Activated naive CD4-positive, alpha-beta T cell treated with anti-CD3 and anti-CD28 coated beads for 36 hours (primary cell): Measurements from ENCODE around the gene POLA1. TPM values are rescaled to one million over a fixed set of nuclear protein-coding genes. Genes with fewer than 3 reads are reported as not detected.
A peak's percentile ranks its signal among the peaks of the same experiment; 100 is the strongest.

Experiments
- CTCF ChIA-PET: fragments of 350-600 bp; sonication (Branson Sonifier 250); formaldehyde crosslinking; loops from one replicate; lab custom pipeline; 2021; ENCODE audit warnings: antibody characterized with exemption; lab: Charles Lee
- DNase-seq: peaks from one replicate; pipeline ENCODE4 v3.0.0-alpha.2; 2020
- H3K27ac Mint-ChIP-seq: one replicate; pipeline ENCODE4 v1.8.0; 2021; ENCODE audit warnings: mild to moderate bottlenecking, mixed read lengths
- H3K27me3 Mint-ChIP-seq: one replicate; pipeline ENCODE4 v1.8.0; 2021; ENCODE audit warnings: low read depth, mixed read lengths
- H3K36me3 Mint-ChIP-seq: one replicate; pipeline ENCODE4 v1.8.0; 2021; ENCODE audit warnings: low read depth, mixed read lengths
- H3K4me1 Mint-ChIP-seq: one replicate; pipeline ENCODE4 v1.8.0; 2021; ENCODE audit warnings: low read depth, mixed read lengths
- H3K4me3 Mint-ChIP-seq: one replicate; pipeline ENCODE4 v1.8.0; 2021; ENCODE audit warnings: mild to moderate bottlenecking, moderate library complexity, mixed read lengths
- H3K9me3 Mint-ChIP-seq: one replicate; pipeline ENCODE4 v1.8.0; 2021; ENCODE audit warnings: mixed read lengths
- intact Hi-C: fragments of 100-400 bp; cut with micrococcal nuclease; formaldehyde crosslinking; loops from one replicate; pipeline ENCODE4 v1.15.1; 2023
- total RNA-seq, 2 experiments: library from RNA; stranded (reverse); gene quantifications; one replicate each; pipeline ENCODE4 v1.2.3, GENCODE V29; 2021

The POLA1 gene
- total RNA-seq, 2 experiments from 2014 or later: 38.2 to 38.7 TPM

DNA sequence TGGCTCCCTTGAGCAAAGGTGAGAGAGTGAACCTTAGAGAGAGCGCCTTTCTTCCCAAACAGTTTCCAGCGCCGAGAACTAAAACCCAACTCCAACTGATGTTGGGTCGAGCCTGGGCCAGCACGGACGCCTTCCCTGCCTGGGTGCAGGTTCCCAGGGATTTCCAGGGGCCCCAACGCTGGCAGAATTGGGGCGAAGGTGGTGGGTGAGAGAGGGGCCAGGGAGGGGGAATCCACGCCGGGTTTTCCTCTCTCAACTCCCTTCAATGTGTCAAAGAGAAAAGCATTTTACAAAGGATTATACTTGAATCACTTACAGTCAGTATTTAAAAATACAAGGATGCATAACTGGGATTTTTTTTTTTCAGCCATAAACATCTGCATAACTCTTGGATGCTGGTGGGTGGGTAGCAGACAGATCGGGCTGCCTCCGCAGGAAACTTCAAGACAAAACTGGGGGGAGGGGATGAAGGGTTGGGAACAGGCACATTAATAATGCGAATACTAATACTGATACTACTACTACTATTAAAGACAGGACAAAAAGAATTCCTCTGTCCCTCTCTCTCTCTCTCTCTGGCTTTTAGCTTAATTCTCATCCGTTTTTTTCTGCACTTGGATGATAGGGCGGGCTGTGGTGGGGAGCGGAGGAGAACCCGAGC lies 323.4 kb downstream of the POLA1 start:
- H3K9me3 Mint-ChIP-seq: no peaks in the 10 kb centered on the region
- no peaks in the 10 kb centered on the region for H3K36me3 Mint-ChIP-seq
- no peak overlapping the region for H3K4me3 Mint-ChIP-seq
- intact Hi-C loops: loop anchor here (10.0 kb wide), 1 partner anchor 642 kb away; no protein-coding TSS in a partner anchor
- peaks cover 25% of the 10 kb centered on the region for H3K4me1 Mint-ChIP-seq
- CTCF ChIA-PET: no interaction called here
- peaks cover 59% of the 10 kb centered on the region for H3K27me3 Mint-ChIP-seq
- H3K27ac Mint-ChIP-seq: no peak overlapping the region
- no peak for DNase-seq

- Mint-ChIP-seq H3K27me3 (peaks cover 60% of the 10 kb centered on the region), H3K27ac (no peak overlapping the region), H3K9me3 (no peaks in the 10 kb centered on the region), H3K36me3 (no peaks in the 10 kb centered on the region), H3K4me1 (peaks cover 29% of the 10 kb centered on the region), H3K4me3 (no peak overlapping the region)
- CTCF ChIA-PET: no interaction called here
- intact Hi-C loops: loop anchor here (1.0 to 10.0 kb wide), 2 partner anchors 265 to 643 kb away; no protein-coding TSS in a partner anchor
- no peak for DNase-seq
Measured at GRCh38 chrX:25017667-25018247, 324.0 kb downstream of the POLA1 start.

DNA sequence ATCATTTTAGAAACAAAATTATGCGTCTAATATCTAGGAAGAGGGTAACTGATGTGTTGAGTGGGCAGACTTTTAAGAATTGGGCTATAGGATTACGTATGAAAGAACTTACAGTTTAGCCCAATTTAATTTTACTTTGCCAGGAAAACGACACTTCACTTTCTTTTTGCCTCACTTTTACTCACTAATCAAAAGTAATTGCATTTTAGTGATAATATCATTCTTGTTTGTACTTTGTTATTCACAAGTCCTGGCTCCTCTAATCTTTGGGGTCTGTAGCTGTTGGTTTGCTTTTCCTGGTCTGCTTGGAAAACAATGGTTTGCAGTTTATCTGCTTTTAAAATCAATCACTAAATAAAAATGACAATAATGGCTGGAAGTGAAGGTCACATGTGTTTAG lies 325.0 kb downstream of the POLA1 start:
- Mint-ChIP-seq H3K36me3 (no peaks in the 10 kb centered on the region), H3K4me1 (peaks cover 31% of the 10 kb centered on the region), H3K9me3 (no peaks in the 10 kb centered on the region), H3K27me3 (peaks cover 61% of the 10 kb centered on the region), H3K4me3 (no peak overlapping the region), H3K27ac (no peak overlapping the region)
- CTCF ChIA-PET: no interaction called here
- DNase-seq: no peak
- intact Hi-C loops: loop anchor here (1.0 to 10.0 kb wide), 2 partner anchors 266 to 644 kb away; no protein-coding TSS in a partner anchor

- intact Hi-C loops: loop anchor here (10.0 kb wide), 2 partner anchors 345 to 645 kb away; no protein-coding TSS in a partner anchor
- CTCF ChIA-PET: interaction anchor here (0.8 to 1.9 kb wide), 4 partner anchors 9 to 649 kb away, joined by 3 to 11 read pairs (median 4); no protein-coding TSS in a partner anchor
- peaks cover 66% of the 10 kb centered on the region for H3K27me3 Mint-ChIP-seq
Measured at GRCh38 chrX:25019707-25020390, 326.1 kb downstream of the POLA1 start.

GRCh38 chrX:25020391-25020904 lies 326.7 kb downstream of the POLA1 start:
- no peak overlapping the region for H3K27ac Mint-ChIP-seq
- H3K36me3 Mint-ChIP-seq: no peaks in the 10 kb centered on the region
- peaks cover 61% of the 10 kb centered on the region for H3K27me3 Mint-ChIP-seq

More at GRCh38 chrX:25019707-25020390, 326.1 kb downstream of the POLA1 start:
- Mint-ChIP-seq H3K27ac (no peak overlapping the region), H3K4me1 (peaks cover 26% of the 10 kb centered on the region), H3K36me3 (no peaks in the 10 kb centered on the region), H3K4me3 (no peak overlapping the region), H3K9me3 (no peaks in the 10 kb centered on the region)
- DNase-seq: no peak

DNA sequence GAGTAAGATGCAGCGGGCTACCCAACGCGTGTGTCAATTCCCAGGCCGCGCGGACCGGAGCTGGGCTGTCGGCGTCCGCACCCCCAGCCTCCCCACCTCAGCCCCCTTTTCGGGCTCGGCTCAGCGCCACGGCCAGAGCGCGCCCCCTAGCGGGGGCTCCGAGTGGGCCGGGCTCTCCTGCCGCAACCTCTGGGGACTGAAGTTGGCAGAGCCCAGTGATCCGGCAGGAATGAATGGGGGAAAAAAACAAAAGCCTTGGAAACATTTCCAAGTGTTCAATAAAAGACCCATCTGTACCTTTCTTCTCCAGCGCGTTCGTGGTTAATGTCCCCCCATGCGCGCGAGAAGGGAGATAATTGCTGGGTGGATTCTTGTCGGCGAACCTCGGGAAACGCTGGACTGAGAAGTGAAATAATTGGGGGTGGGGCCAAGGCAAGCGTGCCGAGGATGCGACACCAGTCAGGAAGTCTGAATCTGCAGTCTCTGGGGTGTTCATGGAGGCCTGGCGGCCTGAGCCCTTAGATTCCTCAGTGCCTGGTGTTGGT lies 327.3 kb downstream of the POLA1 start:
- no peak overlapping the region for H3K27ac Mint-ChIP-seq
- H3K36me3 Mint-ChIP-seq: no peaks in the 10 kb centered on the region
- H3K4me1 Mint-ChIP-seq: peaks cover 23% of the 10 kb centered on the region
- intact Hi-C loops: loop anchor here (1.0 to 10.0 kb wide), 2 partner anchors 183 to 346 kb away; no protein-coding TSS in a partner anchor
- H3K4me3 Mint-ChIP-seq: peak overlapping the region; percentile 12
- CTCF ChIA-PET: interaction anchor here (0.7 to 1.9 kb wide), 7 partner anchors 8 to 650 kb away, joined by 3 to 11 read pairs (median 3); no protein-coding TSS in a partner anchor
- no peaks in the 10 kb centered on the region for H3K9me3 Mint-ChIP-seq
- peak; percentile 42 for DNase-seq
- peaks cover 59% of the 10 kb centered on the region for H3K27me3 Mint-ChIP-seq

More at GRCh38 chrX:25020391-25020904, 326.7 kb downstream of the POLA1 start:
- no peak for DNase-seq
- H3K9me3 Mint-ChIP-seq: no peaks in the 10 kb centered on the region
- H3K4me3 Mint-ChIP-seq: no peak overlapping the region
- CTCF ChIA-PET: interaction anchor here (0.8 to 1.9 kb wide), 4 partner anchors 8 to 650 kb away, joined by 3 to 11 read pairs (median 4); no protein-coding TSS in a partner anchor
- intact Hi-C loops: loop anchor here (10.0 kb wide), 1 partner anchor 346 kb away; no protein-coding TSS in a partner anchor
- H3K4me1 Mint-ChIP-seq: peaks cover 24% of the 10 kb centered on the region

GRCh38 chrX:25022499-25023325 lies 329.0 kb downstream of the POLA1 start:
- CTCF ChIA-PET: interaction anchor here (0.6 to 2.0 kb wide), 4 partner anchors 15 to 755 kb away, joined by 3 to 7 read pairs (median 4); no protein-coding TSS in a partner anchor

DNA sequence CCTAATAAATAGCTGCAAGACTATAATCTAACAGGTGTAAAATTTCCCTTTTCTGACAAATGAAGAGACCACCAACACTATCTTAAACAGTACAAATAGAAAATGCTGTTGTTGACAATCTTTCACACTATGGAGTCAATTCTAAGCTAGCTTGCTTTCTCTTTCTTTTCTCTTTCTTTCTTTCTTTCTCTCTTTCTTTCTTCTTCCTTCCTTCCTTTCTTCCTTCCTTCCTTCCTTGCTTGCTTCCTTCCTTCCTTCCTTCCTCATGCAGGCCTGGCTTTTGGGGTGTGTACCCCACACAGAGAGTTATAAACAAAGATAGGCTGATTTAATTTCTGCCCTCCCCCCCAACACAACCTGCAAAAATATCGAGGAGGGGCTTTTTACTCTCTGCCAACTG lies 330.2 kb downstream of the POLA1 start:
- H3K27ac Mint-ChIP-seq: no peak overlapping the region
- intact Hi-C loops: loop anchor here (1.0 to 10.0 kb wide), 3 partner anchors 17 to 349 kb away; no protein-coding TSS in a partner anchor
- H3K27me3 Mint-ChIP-seq: peaks cover 43% of the 10 kb centered on the region
- no peaks in the 10 kb centered on the region for H3K9me3 Mint-ChIP-seq
- no peak for DNase-seq
- H3K4me1 Mint-ChIP-seq: peaks cover 17% of the 10 kb centered on the region
- H3K36me3 Mint-ChIP-seq: no peaks in the 10 kb centered on the region
- CTCF ChIA-PET: interaction anchor here (1.0 to 2.0 kb wide), 2 partner anchors 13 to 16 kb away, joined by 3 to 7 read pairs; no protein-coding TSS in a partner anchor
- no peak overlapping the region for H3K4me3 Mint-ChIP-seq

More at GRCh38 chrX:25022499-25023325, 329.0 kb downstream of the POLA1 start:
- Mint-ChIP-seq H3K4me1 (peaks cover 17% of the 10 kb centered on the region), H3K27ac (no peak overlapping the region), H3K4me3 (no peak overlapping the region), H3K36me3 (no peaks in the 10 kb centered on the region), H3K27me3 (peaks cover 47% of the 10 kb centered on the region), H3K9me3 (no peaks in the 10 kb centered on the region)
- intact Hi-C loops: loop anchor here (1.0 to 10.0 kb wide), 3 partner anchors 16 to 348 kb away; no protein-coding TSS in a partner anchor
- DNase-seq: no peak

- Mint-ChIP-seq H3K27me3 (peaks cover 36% of the 10 kb centered on the region), H3K4me3 (no peak overlapping the region), H3K4me1 (peaks cover 17% of the 10 kb centered on the region), H3K9me3 (no peaks in the 10 kb centered on the region), H3K27ac (no peak overlapping the region), H3K36me3 (no peaks in the 10 kb centered on the region)
- intact Hi-C loops: loop anchor here (10.0 kb wide), 1 partner anchor 351 kb away; no protein-coding TSS in a partner anchor
- CTCF ChIA-PET: no interaction called here
- DNase-seq: no peak
Measured at GRCh38 chrX:25025615-25026014, 331.9 kb downstream of the POLA1 start.

DNA sequence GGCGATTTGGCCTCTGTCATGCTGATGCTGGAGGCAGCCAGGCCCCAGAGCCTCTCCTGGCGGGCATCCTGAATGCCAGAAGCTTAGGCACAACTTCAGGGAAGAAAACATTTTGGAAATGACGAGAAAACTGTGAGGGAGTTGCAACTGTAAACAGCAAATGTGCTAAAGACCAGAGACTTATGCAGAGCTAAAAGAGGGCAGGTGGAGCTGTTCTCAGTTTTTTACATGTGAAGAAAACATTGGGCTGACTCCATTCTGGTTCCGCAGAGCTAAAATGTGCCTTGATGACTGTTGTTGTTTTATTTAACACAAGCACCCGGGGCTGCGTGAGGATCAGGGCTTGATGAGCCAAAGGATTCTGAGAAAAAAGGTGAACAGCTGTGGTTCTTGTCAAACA lies 332.9 kb downstream of the POLA1 start:
- H3K4me3 Mint-ChIP-seq: no peak overlapping the region
- H3K27me3 Mint-ChIP-seq: peaks cover 29% of the 10 kb centered on the region
- intact Hi-C loops: loop anchor here (10.0 kb wide), 1 partner anchor 352 kb away; no protein-coding TSS in a partner anchor

More for the DNA sequence above, 332.9 kb downstream of the POLA1 start:
- H3K4me1 Mint-ChIP-seq: peaks cover 11% of the 10 kb centered on the region
- H3K27ac Mint-ChIP-seq: no peak overlapping the region
- H3K36me3 Mint-ChIP-seq: no peaks in the 10 kb centered on the region
- CTCF ChIA-PET: interaction anchor here (0.6 kb wide), 1 partner anchor 109 kb away, joined by 3 read pairs; no protein-coding TSS in a partner anchor
- H3K9me3 Mint-ChIP-seq: no peaks in the 10 kb centered on the region
- no peak for DNase-seq
